ENCODE results near the gene CXCL10.
A peak's percentile ranks its signal among the peaks of the same experiment; 100 is the strongest.
"Not testable (repeated sequence)": the region's sequence is repeated elsewhere in the genome, so short reads cannot be mapped to it uniquely, and the experiment has no call there.

The CXCL10 gene
- total RNA-seq: 0 to 8.5 (median 0) reads per million in 3 experiments

- DNase-seq: peak; percentile 8
Observed at GRCh38 chr4:76023389-76023788, at the start of gene CXCL10. TSS of gene CXCL10 (minus strand) at chr4:76023497. CDS start at chr4:76023431, 66 bp downstream.

DNA sequence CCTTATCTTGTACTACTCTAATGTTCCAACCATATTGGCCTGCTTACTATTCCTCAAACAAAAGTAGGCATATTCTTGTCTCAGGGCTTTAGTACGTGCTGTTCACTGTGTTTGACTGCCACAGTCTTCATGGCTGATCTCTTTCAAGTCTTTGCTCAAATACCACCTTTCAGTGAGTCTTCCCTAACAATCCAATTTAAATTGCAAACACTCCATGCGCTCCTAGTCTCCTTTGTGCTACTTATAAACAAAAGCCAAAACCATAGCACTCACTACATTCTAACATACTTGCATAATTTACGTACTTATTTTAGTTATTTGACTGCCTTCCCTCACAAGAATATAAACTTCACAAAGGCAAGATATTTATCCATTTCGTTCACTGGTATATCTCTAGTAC lies 49.5 kb upstream of the CXCL10 start:
- no peak for DNase-seq

DNA sequence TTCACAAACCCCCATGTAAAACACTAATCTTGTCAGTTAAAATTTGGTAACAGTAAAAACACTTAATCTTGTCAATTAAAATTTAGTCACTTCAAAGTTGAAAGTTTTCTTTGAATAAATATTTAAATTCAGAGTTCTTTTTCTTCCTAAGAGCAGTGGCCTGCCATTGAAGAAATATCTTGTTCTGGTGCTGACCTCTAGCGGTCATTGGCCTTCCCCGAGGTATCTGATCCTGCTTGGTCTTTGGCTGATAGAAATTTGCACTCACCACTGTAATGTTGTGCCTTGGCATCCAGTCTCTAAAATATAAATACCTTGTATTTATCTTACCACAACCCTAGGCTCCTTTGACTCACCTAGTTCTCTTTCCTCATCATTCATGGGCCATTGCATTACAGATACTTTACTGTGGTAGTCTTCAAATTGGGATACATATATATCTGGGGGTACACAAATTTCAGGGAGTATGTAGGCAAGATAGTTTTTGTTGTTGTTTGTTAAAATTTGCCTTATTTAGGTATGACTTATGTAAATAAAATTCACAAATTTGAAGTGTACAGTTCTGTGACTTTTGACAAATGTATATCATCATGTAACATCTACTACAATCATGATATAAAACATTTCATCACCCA lies 44.5 kb upstream of the CXCL10 start:
- peak; percentile 54 for DNase-seq

DNA sequence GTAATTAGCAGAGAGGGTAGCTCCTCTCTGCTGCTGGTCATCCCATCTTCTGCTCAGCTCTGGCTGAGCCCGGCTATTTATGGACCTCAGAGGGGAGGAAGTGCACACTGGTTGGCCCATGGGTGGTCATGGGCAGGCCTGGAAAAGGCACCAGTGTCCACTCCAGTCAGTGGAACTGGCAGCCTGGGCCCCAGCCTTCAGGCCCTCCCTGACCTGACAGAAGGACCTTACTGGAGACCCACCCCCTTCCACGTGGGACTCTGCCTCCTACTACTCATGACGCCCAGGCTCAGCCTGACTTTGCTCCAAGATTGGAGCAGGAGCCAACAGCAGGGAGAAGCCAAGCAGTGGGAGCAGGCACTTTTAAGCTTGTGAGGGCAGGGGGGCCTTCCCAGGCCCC lies 43.2 kb upstream of the CXCL10 start:
- no peak for DNase-seq

DNA sequence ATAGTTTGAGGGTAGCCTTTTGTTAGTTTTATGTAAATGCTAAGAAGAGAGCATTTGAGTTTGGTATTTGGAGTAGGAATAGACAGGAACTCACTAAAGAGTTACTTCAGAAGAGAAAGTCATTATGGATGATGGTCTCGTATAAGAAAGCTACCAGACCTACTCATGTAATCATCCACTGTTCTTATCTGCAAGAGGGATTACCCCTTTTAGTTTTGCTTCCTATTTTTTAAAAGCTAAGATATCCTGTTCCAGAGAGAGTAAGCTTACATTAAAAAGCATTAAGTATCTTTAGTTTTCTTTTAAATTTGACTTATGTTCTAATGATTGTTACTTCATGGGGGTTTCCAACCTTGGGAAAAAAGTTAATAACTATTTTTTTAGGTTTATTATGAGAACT lies 38.7 kb upstream of the CXCL10 start:
- no peak for DNase-seq

DNA sequence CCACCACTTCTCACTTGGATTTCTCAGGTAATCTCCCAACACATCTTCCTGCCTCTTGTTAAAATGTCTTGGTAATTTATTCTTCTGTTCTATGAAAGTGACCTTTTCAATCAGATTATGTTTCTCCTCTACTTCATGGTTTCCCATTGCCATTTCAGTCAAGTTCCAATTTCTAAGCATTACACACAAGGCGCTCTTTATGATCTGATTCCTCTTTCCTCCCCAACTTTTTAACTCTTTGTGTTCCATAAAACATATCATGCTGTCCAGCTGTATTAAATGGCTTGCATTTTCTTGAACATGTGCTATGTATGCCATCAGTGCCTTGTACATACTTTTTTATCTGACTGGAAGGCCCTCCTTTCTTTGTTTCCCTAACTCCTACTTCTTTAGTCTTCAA lies 38.1 kb upstream of the CXCL10 start:
- DNase-seq: no peak

GRCh38 chr4:76060506-76060905 lies 37.2 kb upstream of the CXCL10 start:
- no peak for DNase-seq

DNA sequence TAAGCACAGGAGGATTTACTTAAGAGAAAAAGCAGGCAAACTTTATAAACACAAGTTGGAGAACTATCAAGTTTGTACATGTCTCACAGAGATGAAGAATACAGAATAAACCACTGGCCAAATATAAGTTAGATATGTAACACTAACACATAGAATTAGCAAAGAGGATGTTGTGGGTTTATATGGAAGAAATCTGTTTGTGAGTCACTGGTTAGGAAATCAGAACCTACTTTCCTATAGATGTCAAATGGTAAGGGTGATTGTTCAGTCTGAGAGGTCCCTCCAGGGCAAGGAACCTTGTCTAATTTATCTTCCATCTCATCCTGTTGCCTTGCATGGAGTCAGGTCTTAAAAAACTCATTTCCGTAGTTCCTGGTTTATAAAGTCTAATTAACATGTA lies 36.5 kb upstream of the CXCL10 start:
- no peak for DNase-seq

DNA sequence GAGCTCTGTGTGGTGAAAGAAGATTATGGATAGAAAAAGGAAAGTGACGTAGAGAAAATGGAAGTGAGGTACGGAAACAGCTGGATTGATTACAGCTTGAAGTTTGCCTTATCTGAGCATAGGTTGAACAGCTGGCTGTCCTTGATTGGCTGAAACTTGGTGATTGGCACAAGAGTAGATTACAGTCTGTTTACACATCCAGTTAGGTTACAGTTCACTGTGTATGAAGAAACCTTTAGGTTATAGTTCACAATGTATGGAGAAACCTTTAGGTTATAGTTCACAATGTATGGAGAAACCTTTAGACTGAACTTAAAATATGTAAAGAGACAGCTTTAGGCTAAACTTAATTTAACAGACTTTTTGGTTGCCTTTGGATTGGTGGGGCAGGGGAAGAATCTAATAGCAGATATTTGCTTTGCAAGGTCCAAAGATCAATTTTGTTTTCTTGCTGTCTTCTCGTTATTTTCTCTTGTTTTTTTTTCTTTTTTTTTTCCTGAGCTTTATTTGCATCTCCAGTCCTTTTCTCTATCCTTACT lies 35.7 kb upstream of the CXCL10 start:
- no peak for DNase-seq

GRCh38 chr4:76058302-76058701 lies 35.0 kb upstream of the CXCL10 start:
- no peak for DNase-seq

GRCh38 chr4:76055421-76055820 lies 32.1 kb upstream of the CXCL10 start:
- DNase-seq: no peak

DNA sequence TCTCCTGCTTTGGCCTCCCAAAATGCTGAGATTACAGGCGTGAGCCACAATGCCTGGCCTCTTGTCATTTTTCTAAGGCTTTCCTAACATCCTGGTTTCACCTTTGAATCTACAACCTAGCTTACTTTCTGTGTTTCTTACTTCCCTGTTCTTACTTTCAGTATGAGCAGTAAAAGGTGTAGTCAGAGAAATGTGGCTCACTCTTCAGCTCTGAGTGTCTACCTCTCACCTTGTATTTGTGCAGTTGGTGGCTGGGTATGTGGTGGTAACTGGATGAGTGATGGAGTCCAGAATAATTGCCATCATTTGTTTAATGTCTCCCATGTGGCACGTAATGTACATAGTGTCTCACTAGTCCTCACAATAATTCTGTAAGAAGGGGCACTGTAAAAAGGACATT lies 31.7 kb upstream of the CXCL10 start:
- DNase-seq: no peak

GRCh38 chr4:76053730-76054129 lies 30.4 kb upstream of the CXCL10 start:
- no peak for DNase-seq

DNA sequence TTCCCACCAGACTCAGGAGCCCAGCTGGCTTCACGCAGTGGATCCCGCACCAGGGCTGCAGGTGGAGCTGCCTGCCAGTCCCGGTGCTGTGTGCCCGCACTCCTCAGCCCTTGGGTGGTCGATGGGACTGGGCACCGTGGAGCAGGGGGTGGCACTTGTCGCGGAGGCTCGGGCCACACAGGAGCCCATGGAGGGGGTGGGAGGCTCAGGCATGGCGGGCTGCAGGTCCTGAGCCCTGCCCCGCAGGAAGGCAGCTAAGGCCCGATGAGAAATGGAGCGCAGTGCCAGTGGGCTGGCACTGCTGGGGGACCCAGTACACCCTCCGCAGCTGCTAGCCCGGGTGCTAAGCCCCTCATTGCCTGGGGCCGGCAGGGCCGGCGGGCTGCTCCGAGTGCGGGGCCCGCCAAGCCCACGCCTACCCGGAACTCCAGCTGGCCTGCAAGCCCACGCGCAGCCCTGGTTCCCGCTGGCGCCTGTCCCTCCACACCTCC lies 27.3 kb upstream of the CXCL10 start:
- DNase-seq: not testable (repeated sequence)

GRCh38 chr4:76049860-76050416 lies 26.6 kb upstream of the CXCL10 start:
- DNase-seq: not testable (repeated sequence)

DNA sequence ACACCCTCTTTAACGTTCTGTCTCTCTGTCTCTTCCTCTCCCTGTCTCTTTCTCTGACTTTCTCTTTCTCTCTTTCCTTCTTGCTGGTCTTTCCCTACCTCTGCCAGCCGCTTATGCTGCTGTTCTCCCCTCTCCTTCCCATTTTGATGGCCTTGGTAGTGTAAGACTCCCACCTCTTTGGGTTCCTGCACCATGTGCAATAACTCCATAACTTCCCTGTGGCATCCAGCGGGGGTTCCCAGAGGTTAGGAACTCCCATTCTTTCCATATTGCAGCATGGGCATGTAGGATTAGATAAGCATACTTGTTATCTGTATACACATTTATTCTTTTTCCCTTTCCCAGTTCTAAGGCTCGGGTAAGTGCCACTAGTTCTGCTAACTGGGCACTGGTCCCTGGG lies 21.4 kb upstream of the CXCL10 start:
- DNase-seq: not testable (repeated sequence)

GRCh38 chr4:76043306-76043705 lies 20.0 kb upstream of the CXCL10 start:
- not testable (repeated sequence) for DNase-seq

DNA sequence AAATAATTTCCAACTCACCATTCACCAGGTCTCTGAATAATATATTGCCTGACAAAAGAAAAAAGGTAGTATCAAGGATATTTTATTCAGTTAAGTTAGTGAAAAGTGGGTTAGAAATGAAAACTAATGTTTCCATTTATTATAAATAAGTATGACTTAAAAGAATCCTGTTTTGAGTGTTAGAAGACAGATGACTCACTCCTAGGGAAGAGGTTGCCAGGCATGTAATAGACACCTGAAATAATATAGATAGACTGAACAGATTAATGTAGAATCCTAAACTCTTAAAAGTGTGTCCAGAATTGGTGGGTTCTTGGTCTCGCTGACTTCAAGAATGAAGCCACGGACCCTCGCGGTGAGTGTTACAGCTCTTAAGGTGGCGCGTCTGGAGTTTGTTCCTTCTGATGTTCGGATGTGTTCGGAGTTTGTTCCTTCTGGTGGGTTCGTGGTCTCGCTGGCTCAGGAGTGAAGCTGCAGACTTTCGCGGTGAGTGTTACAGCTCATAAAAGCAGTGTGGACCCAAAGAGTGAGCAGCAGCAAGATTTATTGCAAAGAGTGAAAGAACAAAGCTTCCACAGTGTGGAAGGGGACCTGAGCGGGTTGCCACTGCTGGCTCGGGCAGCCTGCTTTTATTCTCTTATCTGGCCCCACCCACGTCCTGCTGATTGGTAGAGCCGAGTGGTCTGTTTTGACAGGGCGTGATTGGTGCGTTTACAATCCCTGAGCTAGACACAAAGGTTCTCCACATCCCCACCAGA lies 19.1 kb upstream of the CXCL10 start:
- DNase-seq: not testable (repeated sequence)

DNA sequence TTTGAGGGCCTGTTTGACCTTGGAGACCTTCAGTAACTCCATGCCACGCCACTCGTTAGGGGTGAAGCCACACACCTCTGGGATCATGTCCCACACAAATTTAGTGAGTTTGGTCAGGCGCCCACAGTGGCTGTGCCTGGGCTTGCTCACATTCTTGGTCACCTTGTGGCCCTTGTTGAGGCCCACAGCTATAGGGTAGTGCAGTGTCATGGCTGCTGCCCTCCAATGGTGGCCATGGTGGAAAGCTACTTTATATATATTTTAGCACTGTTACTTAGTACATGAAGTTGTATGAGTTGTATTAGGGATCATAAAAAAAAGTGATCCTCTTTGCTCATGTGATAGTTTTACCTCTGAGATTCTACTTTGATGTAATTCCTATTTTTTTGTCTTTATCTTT lies 13.6 kb upstream of the CXCL10 start:
- no peak for DNase-seq

DNA sequence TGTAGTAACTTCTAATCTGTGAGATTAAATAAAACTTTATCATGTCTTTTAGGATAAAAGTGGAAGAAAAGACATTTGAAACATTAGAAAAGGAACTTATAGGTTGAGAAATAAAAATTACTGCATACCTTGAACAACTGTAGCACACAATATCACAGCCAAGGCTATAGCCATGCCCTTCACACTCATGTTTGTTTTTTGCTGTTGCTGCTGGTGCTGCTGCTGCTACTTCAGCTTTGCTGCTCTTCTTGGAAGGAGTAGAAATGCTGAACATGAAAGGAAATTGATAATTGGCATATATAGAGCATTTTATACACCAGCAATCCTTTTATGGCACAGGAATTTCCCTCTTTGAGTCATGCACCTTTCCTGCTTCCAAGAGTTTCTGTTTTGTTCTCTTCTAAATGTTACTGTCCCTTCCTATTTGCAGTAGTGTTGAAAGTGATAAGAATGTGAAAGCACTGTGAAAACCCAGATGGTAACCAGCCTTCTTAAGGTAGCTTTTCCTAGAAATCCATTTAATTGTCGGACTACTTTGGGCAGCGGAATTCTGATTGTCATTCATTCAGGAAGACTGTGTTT lies 12.6 kb upstream of the CXCL10 start, which contains the start of gene CXCL11:
Gene CXCL11, minus strand, starts transcription at position 272 of the 582 bp plus-strand sequence. Its CDS starts 83 bp downstream, at position 189.
- DNase-seq: no peak

GRCh38 chr4:76035141-76035540 lies 11.8 kb upstream of the CXCL10 start:
- no peak for DNase-seq

DNA sequence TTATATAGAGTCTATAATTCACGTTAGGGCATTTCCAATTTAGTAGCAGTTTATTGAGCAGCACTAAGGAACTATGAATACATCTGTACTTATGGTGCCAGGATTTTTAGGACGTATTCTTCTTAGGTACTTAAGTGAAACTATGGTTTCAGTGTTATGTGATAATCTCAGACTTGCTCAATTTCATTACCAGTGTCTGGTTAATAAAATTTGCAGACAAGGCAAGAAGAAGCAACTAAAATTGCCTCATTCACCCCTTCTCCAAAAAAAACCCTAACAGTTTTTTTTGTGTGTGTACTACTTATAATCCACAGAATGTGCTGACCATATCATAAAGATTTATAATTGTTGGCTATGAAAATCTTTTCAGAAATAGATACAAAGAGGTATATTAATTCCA lies 6.0 kb upstream of the CXCL10 start:
- DNase-seq: no peak

- peak; percentile 26 for DNase-seq
Observed at GRCh38 chr4:76028350-76028765, 5.1 kb upstream of the CXCL10 start.

Data from central memory CD4-positive, alpha-beta T cell (primary cell).